KOPT-K1 (cell line): ENCODE measurements around the gene KCTD17.

ENCODE experiments used
- H3K27ac ChIP-seq: fragments of 200-600 bp; sonication (generic); 2 replicates; pipeline ENCODE4 v1.5.1; 2016; ENCODE audit warnings: antibody characterized with exemption, mild to moderate bottlenecking, low read depth, low read length; ENCODE audit not compliant: poor library complexity, severe bottlenecking
- H3K36me3 ChIP-seq: fragments of 200-600 bp; sonication (generic); 2 replicates; pipeline ENCODE4 v1.5.1; 2017; ENCODE audit warnings: antibody characterized with exemption, mild to moderate bottlenecking, low read length, moderate library complexity; ENCODE audit not compliant: insufficient read depth
- H3K9me3 ChIP-seq: fragments of 200-600 bp; sonication (generic); 2 replicates; pipeline ENCODE4 v1.5.1; 2017; ENCODE audit warnings: antibody characterized with exemption, low read length, mild to moderate bottlenecking; ENCODE audit not compliant: insufficient read depth, poor library complexity, severe bottlenecking

KCTD17 gene

GRCh38 chr22:37103151-37103550 is 51.6 kb downstream of the KCTD17 start:
- no peak overlapping the region for H3K27ac ChIP-seq
- H3K36me3 ChIP-seq: no peaks in the 10 kb centered on the region
- H3K9me3 ChIP-seq: no peaks in the 10 kb centered on the region

- H3K27ac ChIP-seq: no peak overlapping the region
- no peaks in the 10 kb centered on the region for H3K36me3 ChIP-seq
- H3K9me3 ChIP-seq: no peaks in the 10 kb centered on the region
These were observed 52.3 kb downstream of the KCTD17 start for GRCh38 chr22:37103656-37104452.

- Histone ChIP-seq H3K27ac (no peak overlapping the region), H3K9me3 (no peaks in the 10 kb centered on the region), H3K36me3 (no peaks in the 10 kb centered on the region)
These were observed 53.6 kb downstream of the KCTD17 start for GRCh38 chr22:37105154-37105553.

GRCh38 chr22:37105990-37106389 is 54.4 kb downstream of the KCTD17 start:
- Histone ChIP-seq H3K36me3 (no peaks in the 10 kb centered on the region), H3K27ac (no peak overlapping the region), H3K9me3 (no peaks in the 10 kb centered on the region)

GRCh38 chr22:37107816-37108621 is 56.5 kb downstream of the KCTD17 start:
- H3K27ac ChIP-seq: no peak overlapping the region
- H3K9me3 ChIP-seq: no peaks in the 10 kb centered on the region
- H3K36me3 ChIP-seq: no peaks in the 10 kb centered on the region

- no peak within 1 kb of the TSS for H3K27ac ChIP-seq
- no peaks in the 10 kb centered on the region for H3K9me3 ChIP-seq
- no peaks in the 10 kb centered on the region for H3K36me3 ChIP-seq
These were observed 57.8 kb downstream of the KCTD17 start, which contains the start of gene TMPRSS6 for GRCh38 chr22:37109242-37109917. Gene TMPRSS6 (minus strand): TSS chr22:37109713. CDS start chr22:37103417, 6,296 bp downstream.

- Histone ChIP-seq H3K27ac (no peak overlapping the region), H3K9me3 (no peaks in the 10 kb centered on the region), H3K36me3 (no peaks in the 10 kb centered on the region)
These were observed 59.7 kb downstream of the KCTD17 start for GRCh38 chr22:37111156-37111717.

GRCh38 chr22:37112084-37112728 is 60.7 kb downstream of the KCTD17 start:
- H3K36me3 ChIP-seq: no peaks in the 10 kb centered on the region
- H3K9me3 ChIP-seq: no peaks in the 10 kb centered on the region
- no peak overlapping the region for H3K27ac ChIP-seq
